Measurements from ENCODE around the gene MICAL1. TPM values are rescaled to one million over a fixed set of nuclear protein-coding genes. Genes with fewer than 3 reads are reported as not detected.

The MICAL1 gene
- total RNA-seq, 4 donors from 2014 or later = 20.0 to 27.1 (median 23.5) TPM

- H3K36me3 ChIP-seq = peaks cover 0 to 4% (median 0%) of the 10 kb centered on the region in 4 donors
- no peak for DNase-seq (ENCODE audit: extremely low spot score)
- TF ChIP-seq POLR2AphosphoS5 (IDR thresholded peaks at IDR 0.05) (no peak), CTCF (IDR thresholded peaks at IDR 0.05) (peak; percentile 31 to 48 (median 44))
- no peak overlapping the region for H3K4me3 ChIP-seq
- no peak overlapping the region for H3K27ac ChIP-seq (replicated peaks in 1 of 4)
- intact Hi-C loops (cut with DNase I) = loop anchor here (5.0 kb wide), 1 partner anchor 210 kb away; no protein-coding TSS in a partner anchor
- 70% methylated on average over 4 of the region's 4 CpGs for WGBS
- H3K27me3 ChIP-seq = no peaks in the 10 kb centered on the region
- H3K4me1 ChIP-seq = no peaks in the 10 kb centered on the region
- H3K9me3 ChIP-seq = no peaks in the 10 kb centered on the region
Observed at GRCh38 chr6:109397020-109397419, 58.6 kb downstream of the MICAL1 start.

GRCh38 chr6:109396046-109396718, 59.4 kb downstream of the MICAL1 start:
- WGBS = 94% methylated on average over 12 of the region's 12 CpGs
- no peak for TF ChIP-seq POLR2AphosphoS5 (IDR thresholded peaks at IDR 0.05)
- TF ChIP-seq CTCF (IDR thresholded peaks at IDR 0.05) = no peak
- TF ChIP-seq EP300 (IDR thresholded peaks at IDR 0.05) = no peak
- TF ChIP-seq POLR2A (IDR thresholded peaks at IDR 0.05; ENCODE audit: low read depth) = no peak
- DNase-seq (ENCODE audit: extremely low spot score) = no peak
- Histone ChIP-seq H3K27me3 (no peaks in the 10 kb centered on the region), H3K36me3 (peaks cover 0 to 4% (median 0%) of the 10 kb centered on the region in 4 donors), H3K9me3 (no peaks in the 10 kb centered on the region), H3K4me3 (no peak overlapping the region), H3K27ac (replicated peaks in 1 of 4) (no peak overlapping the region), H3K4me1 (no peaks in the 10 kb centered on the region)
- intact Hi-C loops (cut with DNase I) = loop anchor here (5.0 kb wide), 1 partner anchor 209 kb away; no protein-coding TSS in a partner anchor

Other genes with a start within 250 kb of the MICAL1 start
- gene CD164, start 73.3 kb downstream of the MICAL1 start, total RNA-seq = 100 to 1,000 TPM in 3 of 4 donors, 10 to 100 TPM in 1; 94.4 to 139 (median 120) TPM
- gene PPIL6, start 15.1 kb downstream of the MICAL1 start, total RNA-seq = 1 to 10 TPM; 2.2 to 9.2 (median 5.5) TPM
- 1 to 10 TPM; 4.6 to 7.6 (median 6.4) TPM for gene SMPD2, start 15.0 kb downstream of the MICAL1 start, total RNA-seq
- gene ZBTB24, start 27.4 kb upstream of the MICAL1 start, total RNA-seq = 1 to 10 TPM; 5.3 to 6.4 (median 5.9) TPM
- 10 to 100 TPM in 3 of 4 donors, 1 to 10 TPM in 1; 8.4 to 15.0 (median 10.6) TPM for gene AK9, start 235.4 kb upstream of the MICAL1 start, total RNA-seq
- gene FIG4, start 235.5 kb upstream of the MICAL1 start, total RNA-seq = 10 to 100 TPM; 12.3 to 19.9 (median 17.1) TPM

All from esophagus muscularis mucosa (tissue), 4 donors.